Thoracic aorta (tissue), 2 donors: ENCODE results near the gene ST3GAL5. TPM values are rescaled to one million over a fixed set of nuclear protein-coding genes. Genes with fewer than 3 reads are reported as not detected.

Experiments
- ATAC-seq: fragments of 150-250 bp; one replicate; pipeline ENCODE4 v1.8.0; 2017; ENCODE audit warnings: low read depth; ENCODE audit not compliant: insufficient number of reproducible peaks, low FRiP score
- DNase-seq: peaks from one replicate; pipeline ENCODE4 v3.0.0-alpha.2; 2020; ENCODE audit warnings: low spot score
- H3K27ac ChIP-seq, 2 donors: fragments of 200-600 bp; sonication (generic); 1 replicate in 1 of 2; 2 replicates in 1 of 2; pipeline ENCODE4 v1.5.1; 2016; ENCODE audit warnings: mild to moderate bottlenecking in 2 of 2, moderate library complexity in 2 of 2
- H3K27me3 ChIP-seq: fragments of 200-600 bp; sonication (generic); replicated peaks from 2 replicates; pipeline ENCODE4 v1.6.0; 2016; ENCODE audit warnings: mild to moderate bottlenecking; ENCODE audit not compliant: insufficient read depth
- H3K36me3 ChIP-seq: fragments of 200-600 bp; sonication (generic); one replicate; pipeline ENCODE4 v1.5.1; 2016
- H3K4me1 ChIP-seq, 2 donors: fragments of 200-600 bp; sonication (generic); 1 replicate in 1 of 2; 2 replicates in 1 of 2; pipeline versions ENCODE4 v1.5.1 to v1.6.0; 2016; ENCODE audit warnings: low read depth in 2 of 2, mild to moderate bottlenecking in 1 of 2; ENCODE audit not compliant: control insufficient read depth in 1 of 2
- H3K4me3 ChIP-seq: fragments of 200-600 bp; sonication (generic); 2 replicates; pipeline ENCODE4 v1.5.1; 2016; ENCODE audit warnings: mild to moderate bottlenecking
- H3K9me3 ChIP-seq: fragments of 200-600 bp; sonication (generic); 2 replicates; pipeline ENCODE4 v1.5.1; 2016
- total RNA-seq, 2 donors: library from RNA; depleted of rRNA; stranded (reverse); fragments of >200 nt; gene quantifications; one replicate each; pipeline versions ENCODE4 v1.1.0 to v1.2.3, GENCODE V29; 2016
- TF ChIP-seq, protein P1 (sequence below): fragments of 200-600 bp; sonication (generic); IDR thresholded peaks from one replicate; pipeline ENCODE4 v1.5.1; 2019; ENCODE audit warnings: antibody characterized with exemption

Gene ST3GAL5
- total RNA-seq, 2 donors from 2014 or later, result 11.9 to 32.7 TPM

DNA sequence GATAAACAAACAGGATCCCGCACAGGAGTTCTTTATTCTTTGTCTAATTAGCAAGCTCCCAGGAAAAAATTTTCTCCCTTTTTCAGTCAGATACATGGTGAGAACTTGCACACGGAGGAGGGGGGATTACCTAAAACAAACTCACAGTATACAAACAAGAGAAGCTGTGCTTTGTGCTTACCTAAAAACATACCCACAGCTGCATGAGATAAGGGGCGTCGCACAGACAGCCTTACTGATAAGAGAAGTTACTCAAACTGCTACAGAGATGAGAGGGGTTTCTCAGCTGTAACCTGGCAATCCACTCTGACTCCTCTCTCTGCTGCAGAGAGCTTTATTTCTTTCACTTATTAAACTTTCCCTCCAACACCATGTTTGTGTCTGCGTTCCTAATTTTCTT is 32.9 kb upstream of the ST3GAL5 start:
- H3K27me3 ChIP-seq, result no peaks in the 10 kb centered on the region
- no peak for DNase-seq
- no peak overlapping the region for H3K4me3 ChIP-seq
- no peaks in the 10 kb centered on the region for H3K36me3 ChIP-seq
- H3K4me1 ChIP-seq, result peaks cover 0 to 7% of the 10 kb centered on the region in 2 donors
- no peaks in the 10 kb centered on the region for H3K9me3 ChIP-seq
- ATAC-seq, result no peak
- TF ChIP-seq, protein P1, sequence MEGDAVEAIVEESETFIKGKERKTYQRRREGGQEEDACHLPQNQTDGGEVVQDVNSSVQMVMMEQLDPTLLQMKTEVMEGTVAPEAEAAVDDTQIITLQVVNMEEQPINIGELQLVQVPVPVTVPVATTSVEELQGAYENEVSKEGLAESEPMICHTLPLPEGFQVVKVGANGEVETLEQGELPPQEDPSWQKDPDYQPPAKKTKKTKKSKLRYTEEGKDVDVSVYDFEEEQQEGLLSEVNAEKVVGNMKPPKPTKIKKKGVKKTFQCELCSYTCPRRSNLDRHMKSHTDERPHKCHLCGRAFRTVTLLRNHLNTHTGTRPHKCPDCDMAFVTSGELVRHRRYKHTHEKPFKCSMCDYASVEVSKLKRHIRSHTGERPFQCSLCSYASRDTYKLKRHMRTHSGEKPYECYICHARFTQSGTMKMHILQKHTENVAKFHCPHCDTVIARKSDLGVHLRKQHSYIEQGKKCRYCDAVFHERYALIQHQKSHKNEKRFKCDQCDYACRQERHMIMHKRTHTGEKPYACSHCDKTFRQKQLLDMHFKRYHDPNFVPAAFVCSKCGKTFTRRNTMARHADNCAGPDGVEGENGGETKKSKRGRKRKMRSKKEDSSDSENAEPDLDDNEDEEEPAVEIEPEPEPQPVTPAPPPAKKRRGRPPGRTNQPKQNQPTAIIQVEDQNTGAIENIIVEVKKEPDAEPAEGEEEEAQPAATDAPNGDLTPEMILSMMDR, result no peak
- no peak overlapping the region for H3K27ac ChIP-seq

DNA sequence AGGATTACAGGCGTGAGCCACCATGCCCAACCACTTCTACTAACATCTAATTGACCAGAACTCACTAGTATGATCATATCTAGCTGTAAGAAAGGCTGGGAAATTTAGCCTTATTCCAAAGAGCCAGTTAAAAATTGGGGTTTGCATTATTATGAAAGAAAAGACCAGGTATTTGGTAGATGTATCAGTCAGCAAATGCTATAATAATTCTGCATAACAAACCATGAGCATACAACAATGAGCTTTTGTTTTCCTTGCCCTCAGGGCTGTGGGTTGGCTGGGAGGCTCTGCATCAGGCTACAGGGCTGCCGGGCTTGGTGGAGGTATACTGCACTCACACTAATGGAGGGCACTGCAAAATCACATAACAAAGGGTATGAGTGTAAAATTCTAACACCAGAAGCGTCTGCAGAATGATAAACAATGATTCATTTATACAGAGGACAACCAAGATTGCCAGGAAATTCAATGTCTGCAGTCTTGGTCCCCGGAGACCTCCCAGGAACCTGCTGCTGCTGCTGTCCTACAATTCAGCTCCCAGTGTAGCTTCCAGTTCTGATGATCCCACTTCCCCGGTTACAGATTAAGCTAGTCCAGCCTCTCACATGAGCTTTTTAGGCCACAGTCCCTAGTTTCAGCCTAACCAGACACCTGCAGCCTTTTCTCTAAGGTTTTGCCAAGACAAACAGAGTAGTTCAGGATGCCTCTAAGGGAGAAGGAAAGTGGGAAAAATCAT is 32.2 kb upstream of the ST3GAL5 start:
- DNase-seq (no peak), ATAC-seq (no peak)
- Histone ChIP-seq H3K27me3 (no peaks in the 10 kb centered on the region), H3K36me3 (no peaks in the 10 kb centered on the region), H3K27ac (no peak overlapping the region), H3K4me3 (no peak overlapping the region), H3K4me1 (peaks cover 0 to 7% of the 10 kb centered on the region in 2 donors), H3K9me3 (no peaks in the 10 kb centered on the region)
- TF ChIP-seq, protein P1, result no peak

DNA sequence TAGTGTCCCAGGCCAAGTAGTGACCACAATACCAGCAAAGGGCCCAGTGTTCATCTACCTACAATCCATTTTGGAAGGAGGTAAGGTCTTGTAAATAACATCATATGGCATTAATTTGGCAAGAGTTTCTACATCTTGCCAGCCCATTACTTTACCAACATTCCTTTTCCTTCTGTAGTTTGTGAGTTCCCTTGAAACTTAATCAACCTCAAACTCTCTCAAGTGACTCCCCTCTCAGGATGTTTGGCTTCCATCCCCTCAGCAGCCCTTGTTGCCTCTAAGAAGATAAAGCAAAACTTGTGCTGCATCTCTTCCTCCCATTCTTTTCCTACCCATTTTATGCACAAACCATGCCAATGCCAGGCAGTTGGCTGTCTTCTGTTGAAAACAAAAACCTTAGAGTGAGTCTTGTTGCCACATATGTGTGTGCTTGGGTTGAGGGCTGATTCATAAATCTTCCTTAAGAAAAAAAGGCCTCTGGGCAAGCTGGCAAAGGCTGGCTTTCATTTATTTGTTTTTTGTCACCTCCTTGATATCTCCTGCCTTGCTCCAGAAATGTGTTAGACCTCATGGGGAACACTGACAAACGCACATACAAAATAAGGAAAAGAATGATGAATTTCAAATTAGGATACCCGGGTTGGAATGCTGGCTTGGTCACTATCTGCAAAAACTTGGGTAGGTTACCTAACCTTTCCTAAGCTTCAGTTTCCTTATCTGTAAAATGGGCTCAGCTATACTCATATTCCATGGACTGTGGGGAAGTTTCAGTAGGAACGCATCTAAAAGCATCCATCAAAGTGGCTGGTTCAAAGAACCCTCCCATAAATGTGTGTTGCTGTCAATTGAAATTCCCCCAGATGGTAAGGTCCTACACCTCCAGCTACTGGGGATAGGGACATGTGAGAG is 29.4 kb upstream of the ST3GAL5 start:
- Histone ChIP-seq H3K9me3 (no peaks in the 10 kb centered on the region), H3K4me1 (no peaks in the 10 kb centered on the region), H3K27me3 (no peaks in the 10 kb centered on the region), H3K27ac (no peak overlapping the region), H3K36me3 (no peaks in the 10 kb centered on the region), H3K4me3 (no peak overlapping the region)
- DNase-seq, result no peak
- no peak for ATAC-seq
- TF ChIP-seq, protein P1, result no peak

DNA sequence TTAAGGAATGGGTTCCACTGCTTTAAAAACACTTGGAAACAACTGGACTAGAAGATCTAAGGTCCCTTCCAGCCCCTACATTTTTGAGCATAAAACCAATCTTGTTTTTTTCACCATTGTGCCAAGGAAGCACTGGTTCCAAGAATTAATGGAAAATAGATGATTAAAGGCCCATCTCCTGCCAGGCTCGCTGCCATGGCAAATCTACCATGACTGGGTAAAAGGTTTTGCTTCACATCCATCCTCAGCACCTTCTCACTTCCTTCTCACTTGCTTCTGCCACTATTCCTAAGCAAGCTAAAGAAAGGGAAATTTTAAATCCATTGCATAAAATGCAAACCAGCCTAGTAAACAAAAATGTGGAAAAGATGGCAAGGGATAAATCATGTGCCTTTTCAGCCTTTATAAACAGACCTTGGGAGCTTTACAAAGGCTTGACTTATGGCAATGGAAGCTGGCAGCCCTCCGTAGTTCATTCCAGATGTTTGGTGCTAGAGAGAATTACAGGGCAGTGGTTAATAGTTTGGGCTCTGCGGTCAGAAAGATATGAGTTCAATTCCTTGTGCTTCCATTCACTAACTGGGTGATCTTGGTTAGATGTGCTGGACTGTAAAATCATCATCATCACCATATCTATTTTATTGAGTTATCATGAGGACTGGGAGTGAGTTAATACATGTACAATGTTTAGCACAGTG is 27.0 kb upstream of the ST3GAL5 start:
- H3K4me1 ChIP-seq, result peaks cover 4 to 18% of the 10 kb centered on the region in 2 donors
- H3K4me3 ChIP-seq, result no peak overlapping the region
- H3K9me3 ChIP-seq, result no peaks in the 10 kb centered on the region
- no peak overlapping the region for H3K27ac ChIP-seq
- TF ChIP-seq, protein P1, result no peak
- no peaks in the 10 kb centered on the region for H3K36me3 ChIP-seq
- no peak for DNase-seq
- no peak for ATAC-seq
- H3K27me3 ChIP-seq, result no peaks in the 10 kb centered on the region

DNA sequence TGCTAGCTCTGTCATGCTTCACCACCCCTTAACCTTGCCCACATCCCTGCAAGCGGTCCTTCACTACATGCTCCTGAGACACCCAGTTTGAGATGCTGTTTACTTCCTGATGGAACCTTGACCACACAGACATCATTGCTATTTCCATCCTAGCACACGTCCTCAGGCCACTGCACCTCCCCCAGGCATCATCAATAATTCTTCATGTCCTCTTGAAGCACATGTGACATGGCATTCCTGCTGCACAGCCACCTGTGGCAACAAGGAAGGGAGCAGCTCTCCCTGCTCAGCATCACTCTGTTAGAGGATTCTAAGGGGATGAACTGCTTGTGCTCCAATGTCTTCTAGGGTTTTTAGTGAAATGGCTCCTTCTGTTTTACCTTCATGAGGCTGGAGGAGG is 26.1 kb upstream of the ST3GAL5 start:
- no peaks in the 10 kb centered on the region for H3K27me3 ChIP-seq
- no peak overlapping the region for H3K27ac ChIP-seq
- H3K4me3 ChIP-seq, result no peak overlapping the region
- ATAC-seq, result no peak
- DNase-seq, result no peak
- peaks cover 7 to 21% of the 10 kb centered on the region in 2 donors for H3K4me1 ChIP-seq
- no peaks in the 10 kb centered on the region for H3K9me3 ChIP-seq
- TF ChIP-seq, protein P1, result no peak
- no peaks in the 10 kb centered on the region for H3K36me3 ChIP-seq
